Mesenchymal stem cell (in vitro differentiated cells and primary cell): ENCODE results near the gene ARPP19.
A peak's percentile ranks its signal among the peaks of the same experiment; 100 is the strongest.

Source experiments
- DNase-seq: peaks from one replicate; pipeline ENCODE4 v3.0.0-alpha.2; 2013
- H2AFZ ChIP-seq: one replicate; pipeline ENCODE4 v1.6.1; 2013; ENCODE audit warnings: low read depth, mild to moderate bottlenecking, control low read depth, inconsistent platforms, low read length, moderate library complexity
- H2AK5ac ChIP-seq: 2 replicates; pipeline ENCODE4 v1.6.1; 2013; ENCODE audit warnings: low read length, moderate library complexity, mild to moderate bottlenecking, inconsistent platforms; ENCODE audit not compliant: severe bottlenecking
- H2BK120ac ChIP-seq: one replicate; pipeline ENCODE4 v1.6.1; 2013; ENCODE audit warnings: low read depth, mild to moderate bottlenecking, inconsistent platforms, low read length, moderate library complexity
- H2BK12ac ChIP-seq, 2 experiments: one replicate each; pipeline ENCODE4 v1.6.1; 2013; ENCODE audit warnings: inconsistent platforms in 2 of 2, low read length in 2 of 2, mild to moderate bottlenecking in 2 of 2, moderate library complexity in 2 of 2, control low read depth in 1 of 2
- H2BK15ac ChIP-seq: one replicate; pipeline ENCODE4 v1.6.1; 2013; ENCODE audit warnings: mild to moderate bottlenecking, low read depth, inconsistent platforms; ENCODE audit not compliant: poor library complexity, severe bottlenecking
- H2BK5ac ChIP-seq: 2 replicates; pipeline ENCODE4 v1.6.1; 2013; ENCODE audit warnings: low read depth, mild to moderate bottlenecking, low read length, control low read depth, inconsistent platforms; ENCODE audit not compliant: poor library complexity, severe bottlenecking
- H3K14ac ChIP-seq, 2 experiments: one replicate each; pipeline ENCODE4 v1.6.1; 2013; ENCODE audit warnings: inconsistent platforms in 2 of 2, low read length in 2 of 2, control low read depth in 1 of 2, mild to moderate bottlenecking in 1 of 2, moderate library complexity in 1 of 2
- H3K18ac ChIP-seq, 2 experiments: one replicate each; pipeline ENCODE4 v1.6.1; 2013; ENCODE audit warnings: inconsistent platforms in 2 of 2, low read length in 2 of 2, control low read depth in 1 of 2, low read depth in 1 of 2, mild to moderate bottlenecking in 1 of 2
- H3K23ac ChIP-seq, 2 experiments: one replicate each; pipeline ENCODE4 v1.6.1; 2013; ENCODE audit warnings: inconsistent platforms in 2 of 2, low read length in 2 of 2, mild to moderate bottlenecking in 2 of 2, moderate library complexity in 2 of 2, control low read depth in 1 of 2
- H3K27ac ChIP-seq: 2 replicates; pipeline ENCODE4 v1.5.1; 2013; ENCODE audit warnings: mild to moderate bottlenecking, moderate library complexity, low read length, control low read depth, inconsistent platforms; ENCODE audit not compliant: poor library complexity, severe bottlenecking
- H3K27me3 ChIP-seq, 2 experiments: 2 replicates each; pipeline versions ENCODE4 v1.6.1 to v1.7.0; 2013; ENCODE audit warnings: low read length in 2 of 2, mild to moderate bottlenecking in 2 of 2, moderate library complexity in 2 of 2, control low read depth in 1 of 2, inconsistent platforms in 1 of 2; ENCODE audit not compliant: control insufficient read depth in 1 of 2, insufficient read depth in 1 of 2
- H3K36me3 ChIP-seq, 2 experiments: 2 replicates each; pipeline versions ENCODE4 v1.6.1 to v1.7.0; 2013; ENCODE audit warnings: low read length in 2 of 2, control low read depth in 1 of 2, inconsistent platforms in 1 of 2, low read depth in 1 of 2, mild to moderate bottlenecking in 1 of 2; ENCODE audit not compliant: insufficient read depth in 2 of 2, control insufficient read depth in 1 of 2
- H3K4ac ChIP-seq, 2 experiments: one replicate each; pipeline ENCODE4 v1.6.1; 2013; ENCODE audit warnings: inconsistent platforms in 2 of 2, low read length in 2 of 2, mild to moderate bottlenecking in 2 of 2, moderate library complexity in 2 of 2, control low read depth in 1 of 2, low read depth in 1 of 2
- H3K4me1 ChIP-seq: 2 replicates; pipeline ENCODE4 v1.6.1; 2013; ENCODE audit warnings: low read depth, low read length, control low read depth; ENCODE audit not compliant: control insufficient read depth, insufficient read depth
- H3K4me2 ChIP-seq: 2 replicates; pipeline ENCODE4 v1.6.1; 2013; ENCODE audit warnings: low read length, mild to moderate bottlenecking, inconsistent platforms; ENCODE audit not compliant: poor library complexity, severe bottlenecking
- H3K4me3 ChIP-seq, 2 experiments: 2 replicates each; pipeline versions ENCODE4 v1.5.1 to v1.7.0; 2013; ENCODE audit warnings: low read length in 2 of 2, mild to moderate bottlenecking in 2 of 2, control low read depth in 1 of 2, low read depth in 1 of 2; ENCODE audit not compliant: insufficient read depth in 1 of 2
- H3K79me1 ChIP-seq: replicated peaks from 2 replicates; pipeline ENCODE4 v1.6.1; 2013; ENCODE audit warnings: mild to moderate bottlenecking, control low read depth, low read length, inconsistent platforms; ENCODE audit not compliant: poor library complexity, severe bottlenecking
- H3K9ac ChIP-seq: 2 replicates; pipeline ENCODE4 v1.7.0; 2013; ENCODE audit warnings: mild to moderate bottlenecking, low read length, moderate library complexity
- H3K9me3 ChIP-seq: 2 replicates; pipeline ENCODE4 v1.7.0; 2013; ENCODE audit warnings: mild to moderate bottlenecking, low read length; ENCODE audit not compliant: control insufficient read depth
- H4K8ac ChIP-seq: one replicate; pipeline ENCODE4 v1.6.1; 2013; ENCODE audit warnings: inconsistent platforms, mild to moderate bottlenecking, low read length, moderate library complexity
- H4K91ac ChIP-seq: one replicate; pipeline ENCODE4 v1.6.1; 2013; ENCODE audit warnings: mild to moderate bottlenecking, low read length, inconsistent platforms
- WGBS: methylation state at CpG from one replicate; pipeline ENCODE4 v1.1.7; 2013; ENCODE audit warnings: mixed read lengths; 5-methylcytosine and 5-hydroxymethylcytosine counted together

Gene ARPP19

DNA sequence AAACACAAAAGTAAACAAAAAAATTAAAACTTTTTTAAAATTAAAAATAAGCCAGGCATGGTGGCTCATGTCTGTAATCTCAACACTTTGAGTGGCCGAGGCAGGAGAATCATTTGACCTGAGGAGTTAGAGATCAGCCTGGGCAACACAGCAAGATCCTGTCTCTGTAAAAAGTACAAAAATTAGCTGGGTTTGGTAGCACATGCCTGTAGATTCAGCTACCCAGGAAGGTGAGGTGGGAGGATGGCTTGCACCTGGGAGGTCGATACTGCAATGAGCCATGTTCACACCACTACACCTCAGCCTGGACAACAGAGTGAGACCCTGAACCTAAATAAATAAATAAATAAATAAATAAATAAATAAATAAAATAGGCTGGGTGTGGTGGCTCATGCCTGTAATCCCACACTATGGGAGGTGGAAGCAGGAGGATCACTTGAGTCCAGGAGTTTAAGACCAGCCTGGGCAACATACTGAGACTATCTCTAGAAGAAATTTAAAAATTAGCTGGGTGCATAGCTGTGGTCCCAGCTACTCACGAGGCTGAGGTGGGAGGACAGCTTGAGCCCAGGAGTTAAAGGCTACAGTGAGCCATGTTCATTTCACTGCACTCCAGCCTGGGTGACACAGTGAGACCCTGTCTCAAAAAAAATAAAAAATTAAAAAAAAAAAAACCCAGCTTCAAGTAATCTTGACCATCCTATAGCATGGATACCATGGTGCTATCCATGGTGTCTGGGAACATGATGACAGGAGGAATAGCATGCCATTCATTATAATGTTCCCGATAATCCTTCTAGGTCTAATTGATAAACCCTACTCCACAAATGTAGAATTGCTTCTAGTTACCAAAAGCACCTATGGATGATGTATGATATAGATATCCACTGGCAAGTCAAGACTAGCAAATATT, 44.4 kb downstream of the ARPP19 start:
- peak overlapping the region; percentile 86 for H3K9ac ChIP-seq
- no peak overlapping the region for H2BK120ac ChIP-seq
- no peak overlapping the region for H3K23ac ChIP-seq
- no peak overlapping the region for H4K91ac ChIP-seq
- H2AFZ ChIP-seq = no peak overlapping the region
- H3K4me1 ChIP-seq = peaks cover 4% of the 10 kb centered on the region
- no peak overlapping the region for H3K4me3 ChIP-seq
- 85% methylated on average over 2 of the region's 4 CpGs for WGBS
- H3K9me3 ChIP-seq = no peaks in the 10 kb centered on the region
- H3K4me2 ChIP-seq = no peak overlapping the region
- no peak for DNase-seq
- H3K27ac ChIP-seq = no peak overlapping the region
- no peak overlapping the region for H3K4ac ChIP-seq
- no peaks in the 10 kb centered on the region for H3K36me3 ChIP-seq
- no peak overlapping the region for H2BK15ac ChIP-seq
- H4K8ac ChIP-seq = no peak overlapping the region
- H2AK5ac ChIP-seq = no peak overlapping the region
- peaks cover 22% of the 10 kb centered on the region for H3K79me1 ChIP-seq
- H3K18ac ChIP-seq = no peak overlapping the region
- no peaks in the 10 kb centered on the region for H3K27me3 ChIP-seq
- no peak overlapping the region for H2BK12ac ChIP-seq
- no peak overlapping the region for H2BK5ac ChIP-seq
- no peak overlapping the region for H3K14ac ChIP-seq

GRCh38 chr15:52523647-52524046, 45.2 kb downstream of the ARPP19 start:
- H2BK15ac ChIP-seq = no peak overlapping the region
- H3K79me1 ChIP-seq = peaks cover 25% of the 10 kb centered on the region
- no peak overlapping the region for H2BK5ac ChIP-seq
- DNase-seq = no peak
- no peak overlapping the region for H3K4me3 ChIP-seq
- H3K18ac ChIP-seq = no peak overlapping the region
- peak overlapping the region; percentile 86 for H3K9ac ChIP-seq
- no peak overlapping the region for H4K8ac ChIP-seq
- no peak overlapping the region for H3K4ac ChIP-seq
- H3K14ac ChIP-seq = no peak overlapping the region
- no peak overlapping the region for H3K23ac ChIP-seq
- no peak overlapping the region for H2BK12ac ChIP-seq
- H3K4me2 ChIP-seq = no peak overlapping the region
- H2AK5ac ChIP-seq = no peak overlapping the region
- H3K27ac ChIP-seq = no peak overlapping the region
- H3K9me3 ChIP-seq = no peaks in the 10 kb centered on the region
- H3K36me3 ChIP-seq = no peaks in the 10 kb centered on the region
- H2BK120ac ChIP-seq = no peak overlapping the region
- H4K91ac ChIP-seq = no peak overlapping the region
- H2AFZ ChIP-seq = no peak overlapping the region
- H3K27me3 ChIP-seq = no peaks in the 10 kb centered on the region
- WGBS = 89% methylated on average over 4 of the region's 5 CpGs
- peaks cover 1% of the 10 kb centered on the region for H3K4me1 ChIP-seq

GRCh38 chr15:52523192-52523591, 45.6 kb downstream of the ARPP19 start:
- WGBS = 32% methylated on average over 3 of the region's 3 CpGs
- no peak overlapping the region for H4K91ac ChIP-seq
- no peak overlapping the region for H3K18ac ChIP-seq

DNA sequence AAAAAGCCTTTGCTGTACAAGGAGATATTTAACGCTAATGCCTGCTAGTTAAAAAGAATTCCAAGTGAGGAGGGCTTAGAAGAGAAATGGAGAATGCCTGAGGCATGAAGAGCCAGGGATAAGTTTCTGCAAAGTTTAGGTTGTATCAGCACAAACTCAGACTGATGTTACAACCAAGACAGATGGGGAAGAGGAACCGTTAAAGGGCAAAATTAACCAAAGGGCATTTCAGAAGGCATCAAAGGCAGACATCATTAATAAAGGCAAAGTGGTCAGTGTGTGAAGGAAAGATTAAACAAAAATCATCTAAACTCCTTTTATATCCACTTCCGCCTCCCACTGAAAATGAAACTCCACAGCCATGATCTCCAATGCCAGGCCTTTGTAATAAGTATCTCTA, 47.1 kb downstream of the ARPP19 start:
- H3K9ac ChIP-seq = no peak overlapping the region
- no peak overlapping the region for H2BK15ac ChIP-seq
- peaks cover 1% of the 10 kb centered on the region for H3K4me1 ChIP-seq
- H3K27me3 ChIP-seq = no peaks in the 10 kb centered on the region
- no peak overlapping the region for H3K27ac ChIP-seq
- H4K8ac ChIP-seq = no peak overlapping the region
- no peak overlapping the region for H3K4me3 ChIP-seq
- H3K36me3 ChIP-seq = no peaks in the 10 kb centered on the region
- H3K9me3 ChIP-seq = no peaks in the 10 kb centered on the region
- H3K14ac ChIP-seq = no peak overlapping the region
- H2BK120ac ChIP-seq = no peak overlapping the region
- 100% methylated on average over 3 of the region's 3 CpGs for WGBS
- no peak overlapping the region for H2BK5ac ChIP-seq
- no peak for DNase-seq
- H3K4me2 ChIP-seq = no peak overlapping the region
- no peak overlapping the region for H3K4ac ChIP-seq
- no peak overlapping the region for H2BK12ac ChIP-seq
- peaks cover 24% of the 10 kb centered on the region for H3K79me1 ChIP-seq
- no peak overlapping the region for H2AFZ ChIP-seq
- H3K18ac ChIP-seq = no peak overlapping the region
- no peak overlapping the region for H3K23ac ChIP-seq
- no peak overlapping the region for H2AK5ac ChIP-seq
- no peak overlapping the region for H4K91ac ChIP-seq

More at GRCh38 chr15:52523192-52523591, 45.6 kb downstream of the ARPP19 start:
- Histone ChIP-seq H3K14ac (no peak overlapping the region), H3K9me3 (no peaks in the 10 kb centered on the region), H2BK120ac (no peak overlapping the region), H3K27ac (no peak overlapping the region), H2AK5ac (no peak overlapping the region), H3K4ac (no peak overlapping the region), H3K4me2 (no peak overlapping the region), H2AFZ (no peak overlapping the region), H3K79me1 (peaks cover 24% of the 10 kb centered on the region), H3K4me3 (no peak overlapping the region), H2BK12ac (no peak overlapping the region), H3K4me1 (peaks cover 1% of the 10 kb centered on the region), H2BK15ac (no peak overlapping the region), H3K36me3 (no peaks in the 10 kb centered on the region), H3K9ac (peak overlapping the region; percentile 86), H3K23ac (peak overlapping the region in 1 of 2 experiments; percentile 74), H4K8ac (no peak overlapping the region), H3K27me3 (no peaks in the 10 kb centered on the region), H2BK5ac (no peak overlapping the region)
- DNase-seq = peak; percentile 87
